Upper lobe of left lung (tissue), 6 donors: ENCODE results near the gene FOXF2. TPM values are rescaled to one million over a fixed set of nuclear protein-coding genes. Genes with fewer than 3 reads are reported as not detected.
A peak's percentile ranks its signal among the peaks of the same experiment; 100 is the strongest.

Experiments
- ATAC-seq, 2 donors: fragments of 200-7000 bp; cut with Tn5 transposase; one replicate each; pipeline ENCODE4 v1.9.1; 2022; ENCODE audit warnings: mild to moderate bottlenecking in 2 of 2, moderate library complexity in 2 of 2; ENCODE audit not compliant: low FRiP score in 2 of 2
- DNase-seq, 2 donors: peaks; one replicate each; pipeline ENCODE4 v3.0.0-alpha.2; 2019 to 2020
- H3K27ac ChIP-seq, 4 donors: fragments of 200-600 bp; sonication (generic); one replicate each; pipeline ENCODE4 v1.5.1; 2016 to 2019
- H3K27me3 ChIP-seq, 4 donors: fragments of 200-600 bp; sonication (generic); one replicate each; pipeline ENCODE4 v1.5.1; 2017 to 2019
- H3K36me3 ChIP-seq, 4 donors: fragments of 200-600 bp; sonication (generic); one replicate each; pipeline ENCODE4 v1.5.1; 2016 to 2019
- H3K4me1 ChIP-seq, 4 donors: fragments of 200-600 bp; sonication (generic); one replicate each; pipeline ENCODE4 v1.5.1; 2018 to 2019
- H3K4me3 ChIP-seq, 4 donors: fragments of 200-600 bp; sonication (generic); one replicate each; pipeline ENCODE4 v1.5.1; 2017 to 2019; ENCODE audit warnings: mild to moderate bottlenecking in 2 of 4, moderate library complexity in 1 of 4
- H3K9me3 ChIP-seq, 4 donors: fragments of 200-600 bp; sonication (generic); one replicate each; pipeline ENCODE4 v1.5.1; 2018 to 2019
- CTCF ChIP-seq, 6 experiments: fragments of 450-650 bp in 4 of 6; fragments of 200-600 bp in 2 of 6; sonication (generic) in 2 of 6; IDR thresholded peaks; one replicate each; pipeline ENCODE4 v1.5.1; 2016 to 2019; ENCODE audit warnings: antibody characterized with exemption in 6 of 6
- EP300 ChIP-seq, 4 donors: sonication (generic); formaldehyde crosslinking; IDR thresholded peaks; one replicate each; pipeline ENCODE4 v1.5.1; 2017; ENCODE audit warnings: antibody characterized with exemption in 4 of 4, control low read depth in 2 of 4
- POLR2A ChIP-seq, 4 donors: fragments of 450-650 bp; IDR thresholded peaks; one replicate each; pipeline ENCODE4 v1.5.1; 2016 to 2017; ENCODE audit warnings: antibody characterized with exemption in 4 of 4, mild to moderate bottlenecking in 2 of 4
- POLR2AphosphoS5 ChIP-seq, 2 donors: sonication (generic); formaldehyde crosslinking; IDR thresholded peaks; one replicate each; pipeline ENCODE4 v1.5.1; 2017; ENCODE audit warnings: antibody characterized with exemption in 2 of 2
- WGBS, 2 donors: methylation state at CpG; one replicate each; pipeline ENCODE4 v1.1.5; 2017 to 2018; 5-methylcytosine and 5-hydroxymethylcytosine counted together
- total RNA-seq, 6 donors: library from RNA; depleted of rRNA in 4 of 6; stranded (reverse); fragments of >200 nt in 4 of 6; gene quantifications; one replicate each; pipeline versions ENCODE4 v1.1.0 to v1.2.1, GENCODE V29; 2016 to 2021
- donor health status: DM: no; HTN: no; CAD: no; lungs with moderate emphysema.
- donor health status: DM: no; HTN: yes; CAD: no; lungs with severe emphysema.

FOXF2 gene
- total RNA-seq, 6 donors from 2014 or later: 5.5 to 17.7 (median 8.8) TPM

- no peaks in the 10 kb centered on the region for H3K9me3 ChIP-seq
- H3K4me3 ChIP-seq: peak overlapping the region; percentile 31 to 54 (median 42)
- peaks cover 0 to 76% (median 32%) of the 10 kb centered on the region in 4 donors for H3K27me3 ChIP-seq
- DNase-seq: no peak
- WGBS, 2 donors: 44 to 46% methylated on average over 11 of the region's 11 CpGs
- peak overlapping the region; percentile 17 to 88 (median 74) for H3K27ac ChIP-seq
- TF ChIP-seq POLR2AphosphoS5 (IDR thresholded peaks at IDR 0.05) (no peak), CTCF (IDR thresholded peaks at IDR 0.05) (no peak), POLR2A (IDR thresholded peaks at IDR 0.05) (no peak), EP300 (IDR thresholded peaks at IDR 0.05) (no peak)
- peaks cover 16 to 40% (median 31%) of the 10 kb centered on the region in 4 donors for H3K4me1 ChIP-seq
- no peaks in the 10 kb centered on the region for H3K36me3 ChIP-seq
- no peak for ATAC-seq
These were observed 2.5 kb downstream of the FOXF2 start for GRCh38 chr6:1391800-1392309.

- DNase-seq (no peak), ATAC-seq (no peak)
- Histone ChIP-seq H3K4me3 (peak overlapping the region in 3 of 4 donors; percentile 33 to 54 (median 52)), H3K9me3 (no peaks in the 10 kb centered on the region), H3K27ac (peak overlapping the region; percentile 17 to 88 (median 71)), H3K36me3 (no peaks in the 10 kb centered on the region), H3K4me1 (peaks cover 16 to 44% (median 31%) of the 10 kb centered on the region in 4 donors), H3K27me3 (peaks cover 0 to 69% (median 31%) of the 10 kb centered on the region in 4 donors)
- WGBS, 2 donors: 2 to 9% methylated on average over 13 to 54 of the region's 74 CpGs
- no peak for TF ChIP-seq CTCF (IDR thresholded peaks at IDR 0.05)
- TF ChIP-seq POLR2A (IDR thresholded peaks at IDR 0.05): no peak
- no peak for TF ChIP-seq POLR2AphosphoS5 (IDR thresholded peaks at IDR 0.05)
- TF ChIP-seq EP300 (IDR thresholded peaks at IDR 0.05): no peak
These were observed 3.7 kb downstream of the FOXF2 start for GRCh38 chr6:1392813-1393640.

- H3K4me3 ChIP-seq: peak overlapping the region in 3 of 4 donors; percentile 33 to 54 (median 52)
- 8 to 40% methylated on average over 1 to 47 of the region's 47 CpGs for WGBS, 2 donors
- peaks cover 14 to 43% (median 28%) of the 10 kb centered on the region in 4 donors for H3K4me1 ChIP-seq
- TF ChIP-seq POLR2AphosphoS5 (IDR thresholded peaks at IDR 0.05): no peak
- TF ChIP-seq EP300 (IDR thresholded peaks at IDR 0.05): no peak
- no peak for TF ChIP-seq CTCF (IDR thresholded peaks at IDR 0.05)
- TF ChIP-seq POLR2A (IDR thresholded peaks at IDR 0.05): no peak
- peaks cover 0 to 62% (median 28%) of the 10 kb centered on the region in 4 donors for H3K27me3 ChIP-seq
- peak overlapping the region; percentile 17 to 88 (median 71) for H3K27ac ChIP-seq
- H3K36me3 ChIP-seq: no peaks in the 10 kb centered on the region
- ATAC-seq: no peak
- no peaks in the 10 kb centered on the region for H3K9me3 ChIP-seq
- DNase-seq: no peak
These were observed 4.4 kb downstream of the FOXF2 start for GRCh38 chr6:1393641-1394283.

GRCh38 chr6:1394514-1395463 lies 5.4 kb downstream of the FOXF2 start:
- Histone ChIP-seq H3K27me3 (peaks cover 0 to 53% (median 23%) of the 10 kb centered on the region in 4 donors), H3K4me3 (peak overlapping the region in 2 of 4 donors; percentile 52 to 54), H3K36me3 (no peaks in the 10 kb centered on the region), H3K27ac (peak overlapping the region; percentile 17 to 88 (median 71)), H3K9me3 (no peaks in the 10 kb centered on the region), H3K4me1 (peaks cover 11 to 32% (median 22%) of the 10 kb centered on the region in 4 donors)
- no peak for DNase-seq
- no peak for ATAC-seq
- WGBS, 2 donors: 41 to 66% methylated on average over 19 to 21 of the region's 21 CpGs
- TF ChIP-seq POLR2AphosphoS5 (IDR thresholded peaks at IDR 0.05) (peak in 1 of 2 donors; percentile 9), POLR2A (IDR thresholded peaks at IDR 0.05) (no peak)
